ENCODE measurements around the gene SERPINE1.

DNA sequence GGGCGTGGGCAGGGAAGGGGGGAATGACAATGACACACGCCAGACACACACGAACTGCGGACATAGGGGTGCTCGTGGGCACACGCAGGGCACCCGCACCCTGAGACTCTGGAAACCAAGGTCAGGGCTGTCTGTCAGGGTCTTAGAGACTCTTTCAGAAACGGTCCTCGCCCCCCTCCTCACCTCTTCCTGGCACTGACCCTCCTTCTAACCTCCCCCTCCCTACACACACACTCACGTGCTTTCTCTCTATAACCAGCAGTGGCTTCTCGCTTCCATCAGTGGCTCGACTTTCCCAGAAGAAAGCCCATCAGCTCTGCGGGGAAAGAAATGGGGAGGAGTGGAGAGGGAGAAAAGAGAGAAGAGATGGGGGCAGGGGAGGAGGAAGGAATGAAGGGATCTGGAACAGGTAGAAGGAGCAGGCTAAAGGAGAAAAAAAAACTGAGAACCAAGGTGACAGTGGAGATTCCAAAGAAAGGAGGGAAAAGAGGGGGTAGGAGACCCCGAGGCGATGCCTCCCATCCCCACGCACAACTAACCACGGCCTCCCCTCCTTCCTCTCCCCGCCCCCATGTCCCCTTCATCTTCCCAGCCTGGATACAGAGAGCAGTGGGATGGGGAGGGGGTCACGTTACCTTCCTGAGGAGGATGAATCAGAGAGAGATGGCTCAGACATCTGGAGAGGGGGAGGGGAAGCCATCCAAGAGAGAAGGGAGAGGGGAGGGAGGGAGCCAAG is 40.2 kb downstream of the SERPINE1 start:
- no peak for TF ChIP-seq CTCF (IDR thresholded peaks at IDR 0.05)
- TF ChIP-seq POLR2A (IDR thresholded peaks at IDR 0.05) = no peak

All from lower leg skin (tissue), 3 donors.